GM19023 (cell line): Measurements from ENCODE around the gene IQCB1.
A peak's percentile ranks its signal among the peaks of the same experiment; 100 is the strongest.
"Not testable (repeated sequence)": the region's sequence is repeated elsewhere in the genome, so short reads cannot be mapped to it uniquely, and the experiment has no call there.

Experiments used
- ATAC-seq: cut with Tn5 transposase; IDR thresholded peaks from one replicate; pipeline ENCODE4 v1.9.1; 2021; ENCODE audit warnings: mild to moderate bottlenecking, moderate library complexity; ENCODE audit not compliant: unreplicated experiment

IQCB1 gene

GRCh38 chr3:121834671-121835464 is at the start of gene IQCB1, which contains the start of gene EAF2:
Gene IQCB1 (minus strand): TSS chr3:121835060. CDS start chr3:121828960, 6,100 bp downstream.
Gene EAF2 (plus strand): TSS chr3:121835209. CDS start chr3:121835286, 77 bp downstream.
- peak; percentile 99 for ATAC-seq

- no peak for ATAC-seq
Measured at GRCh38 chr3:121883507-121883906, 48.6 kb upstream of the IQCB1 start.

- no peak for ATAC-seq
Measured at GRCh38 chr3:121878411-121878810, 43.6 kb upstream of the IQCB1 start.

GRCh38 chr3:121871430-121871829 is 36.6 kb upstream of the IQCB1 start:
- ATAC-seq: no peak

- ATAC-seq: no peak
Measured at GRCh38 chr3:121870717-121871116, 35.9 kb upstream of the IQCB1 start.

- no peak for ATAC-seq
Measured at GRCh38 chr3:121869736-121870135, 34.9 kb upstream of the IQCB1 start.

- no peak for ATAC-seq
Measured at GRCh38 chr3:121863801-121864200, 28.9 kb upstream of the IQCB1 start.

- ATAC-seq: not testable (repeated sequence)
Measured at GRCh38 chr3:121863247-121863646, 28.4 kb upstream of the IQCB1 start.

- not testable (repeated sequence) for ATAC-seq
Measured at GRCh38 chr3:121857778-121858177, 22.9 kb upstream of the IQCB1 start.

- ATAC-seq: no peak
Measured at GRCh38 chr3:121855555-121855954, 20.7 kb upstream of the IQCB1 start.

- ATAC-seq: no peak
Measured at GRCh38 chr3:121852256-121852655, 17.4 kb upstream of the IQCB1 start.

- no peak for ATAC-seq
Measured at GRCh38 chr3:121844892-121845291, 10.0 kb upstream of the IQCB1 start.

GRCh38 chr3:121839962-121840361 is 5.1 kb upstream of the IQCB1 start:
- ATAC-seq: no peak

GRCh38 chr3:121836481-121836880 is 1.6 kb upstream of the IQCB1 start:
- no peak for ATAC-seq

- no peak for ATAC-seq
Measured at GRCh38 chr3:121836064-121836463, 1.2 kb upstream of the IQCB1 start.

GRCh38 chr3:121835465-121835801 is 573 bp upstream of the IQCB1 start:
- ATAC-seq: peak; percentile 33

GRCh38 chr3:121834157-121834670 is 646 bp downstream of the IQCB1 start:
- no peak for ATAC-seq

GRCh38 chr3:121822973-121823372 is 11.9 kb downstream of the IQCB1 start:
- ATAC-seq: no peak

- no peak for ATAC-seq
Measured at GRCh38 chr3:121821421-121822199, 13.2 kb downstream of the IQCB1 start.

GRCh38 chr3:121819236-121819635 is 15.6 kb downstream of the IQCB1 start:
- ATAC-seq: no peak

GRCh38 chr3:121818578-121818977 is 16.3 kb downstream of the IQCB1 start:
- no peak for ATAC-seq

- ATAC-seq: no peak
Measured at GRCh38 chr3:121817753-121818152, 17.1 kb downstream of the IQCB1 start.
